ENCODE measurements around the gene LRRC75A. TPM values are rescaled to one million over a fixed set of nuclear protein-coding genes. Genes with fewer than 3 reads are reported as not detected.

LRRC75A gene
- total and polyA plus RNA-seq, 2 of the 13 experiments (the other 11 are each of a cell fraction or from before 2014, with no cell fraction given), result 0.03 TPM; not detected in 1

- no peak for TF ChIP-seq SUZ12 (IDR thresholded peaks at IDR 0.05; ENCODE audit: low read depth, low read length)
- TF ChIP-seq ZSCAN25 (CRISPR knock-in tag; IDR thresholded peaks at IDR 0.05), result no peak
- TF ChIP-seq DRAP1 (CRISPR knock-in tag; IDR thresholded peaks at IDR 0.05), result 0 out of 2 replicates have a peak, but pooled peaks have one; percentile 22
- TF ChIP-seq ZSCAN21 (CRISPR knock-in tag; IDR thresholded peaks at IDR 0.05; ENCODE audit: borderline replicate concordance), result no peak
- no peak for TF ChIP-seq ZBTB10 (CRISPR knock-in tag; IDR thresholded peaks at IDR 0.05; ENCODE audit: borderline replicate concordance)
- no peak for TF ChIP-seq ZNF160 (CRISPR knock-in tag; IDR thresholded peaks at IDR 0.05)
- 0 out of 2 replicates have a peak, but pooled peaks have one; percentile 31 for TF ChIP-seq RARA (CRISPR knock-in tag; IDR thresholded peaks at IDR 0.05)
- TF ChIP-seq JUND (CRISPR knock-in tag; IDR thresholded peaks at IDR 0.05), result no peak
- no peak for TF ChIP-seq CSRNP2 (CRISPR knock-in tag; conservative IDR thresholded peaks at IDR 0.05; ENCODE audit: low read depth)
- TF ChIP-seq ZNF121 (CRISPR knock-in tag; IDR thresholded peaks at IDR 0.05), result no peak
- no peak for TF ChIP-seq CREB1 (IDR thresholded peaks at IDR 0.05)
- TF ChIP-seq CREB1 (CRISPR knock-in tag; IDR thresholded peaks at IDR 0.05), result no peak
- no peak for TF ChIP-seq GLMP (CRISPR knock-in tag; IDR thresholded peaks at IDR 0.05; ENCODE audit: borderline replicate concordance)
- TF ChIP-seq TBX3 (IDR thresholded peaks at IDR 0.05; ENCODE audit: borderline replicate concordance), result no peak
- TF ChIP-seq ZBTB20 (CRISPR knock-in tag; IDR thresholded peaks at IDR 0.05; ENCODE audit: borderline replicate concordance, low read depth), result no peak
- TF ChIP-seq KAT8 (CRISPR knock-in tag; IDR thresholded peaks at IDR 0.05), result no peak
- no peak for TF ChIP-seq ZUFSP (CRISPR knock-in tag; IDR thresholded peaks at IDR 0.05; ENCODE audit: borderline replicate concordance)
- peak; percentile 19; the same call in 1 of the 2 replicates for TF ChIP-seq SMAD3 (CRISPR knock-in tag; IDR thresholded peaks at IDR 0.05)
- TF ChIP-seq THYN1 (CRISPR knock-in tag; IDR thresholded peaks at IDR 0.05; ENCODE audit: borderline replicate concordance, low read depth), result no peak
- TF ChIP-seq KDM4B (CRISPR knock-in tag; IDR thresholded peaks at IDR 0.05), result 0 out of 2 replicates have a peak, but pooled peaks have one; percentile 30
- TF ChIP-seq ZNF501 (CRISPR knock-in tag; IDR thresholded peaks at IDR 0.05), result no peak
- TF ChIP-seq ZNF792 (CRISPR knock-in tag; IDR thresholded peaks at IDR 0.05), result no peak
- TF ChIP-seq MXD4 (CRISPR knock-in tag; IDR thresholded peaks at IDR 0.05), result no peak
- TF ChIP-seq ZNF547 (CRISPR knock-in tag; IDR thresholded peaks at IDR 0.05), result no peak
Measured at GRCh38 chr17:16521070-16521727, 29.2 kb upstream of the LRRC75A start (continued).
